Epidermal melanocyte (primary cell): ENCODE data around the gene ETS1.

ENCODE experiments used
- DNase-seq: peaks from one replicate; pipeline ENCODE4 v3.0.0; 2011; ENCODE audit warnings: low spot score; ENCODE audit not compliant: insufficient read length

ETS1 gene

GRCh38 chr11:128595775-128596174 is 8.4 kb upstream of the ETS1 start:
- no peak for DNase-seq

DNA sequence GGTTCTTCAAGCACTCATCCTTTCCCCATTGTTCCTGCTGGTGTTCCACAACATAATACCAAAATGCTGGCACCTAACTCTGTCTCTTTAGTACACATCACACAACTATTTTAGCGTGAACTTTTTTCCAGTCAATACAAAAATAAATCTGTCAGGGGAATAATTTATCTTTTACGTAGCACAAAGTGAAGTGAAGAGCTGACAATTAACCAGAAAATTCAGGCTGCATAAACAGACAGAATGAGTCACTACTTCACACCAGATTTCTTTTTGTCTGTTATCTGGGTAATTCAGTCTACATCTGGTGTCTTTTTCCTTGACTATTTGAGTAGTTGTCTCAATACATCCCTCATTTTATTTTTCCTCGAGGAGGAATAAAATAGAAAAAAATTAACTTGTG is 7.9 kb upstream of the ETS1 start:
- DNase-seq = no peak

- no peak for DNase-seq
Measured at GRCh38 chr11:128594226-128594625, 6.9 kb upstream of the ETS1 start.

GRCh38 chr11:128593281-128593680 is 5.9 kb upstream of the ETS1 start:
- no peak for DNase-seq

- no peak for DNase-seq
Measured at GRCh38 chr11:128592454-128592853, 5.1 kb upstream of the ETS1 start.

DNA sequence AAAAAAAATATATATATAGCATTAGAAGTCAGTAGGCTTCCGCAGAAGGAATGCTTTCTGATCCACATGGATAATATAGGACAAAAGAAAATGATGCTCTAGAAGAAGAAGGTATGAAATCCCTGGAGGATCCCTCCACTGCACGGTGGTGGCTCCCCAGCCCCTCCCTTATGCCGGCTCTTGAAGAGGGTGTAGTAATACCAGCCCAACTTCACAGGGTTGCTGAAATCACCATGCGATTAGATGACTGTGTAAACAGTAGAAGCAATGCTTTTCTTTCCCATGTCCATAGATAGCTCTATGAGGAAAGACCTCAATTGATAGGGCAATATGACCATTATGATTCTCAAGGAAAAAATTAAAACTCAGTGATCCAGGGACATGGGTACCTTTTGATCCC is 3.2 kb upstream of the ETS1 start:
- DNase-seq = no peak

GRCh38 chr11:128589998-128590397 is 2.6 kb upstream of the ETS1 start:
- DNase-seq = no peak

GRCh38 chr11:128588093-128588492 is 735 bp upstream of the ETS1 start:
- no peak for DNase-seq

GRCh38 chr11:128586689-128587088 is 669 bp downstream of the ETS1 start:
- no peak for DNase-seq

DNA sequence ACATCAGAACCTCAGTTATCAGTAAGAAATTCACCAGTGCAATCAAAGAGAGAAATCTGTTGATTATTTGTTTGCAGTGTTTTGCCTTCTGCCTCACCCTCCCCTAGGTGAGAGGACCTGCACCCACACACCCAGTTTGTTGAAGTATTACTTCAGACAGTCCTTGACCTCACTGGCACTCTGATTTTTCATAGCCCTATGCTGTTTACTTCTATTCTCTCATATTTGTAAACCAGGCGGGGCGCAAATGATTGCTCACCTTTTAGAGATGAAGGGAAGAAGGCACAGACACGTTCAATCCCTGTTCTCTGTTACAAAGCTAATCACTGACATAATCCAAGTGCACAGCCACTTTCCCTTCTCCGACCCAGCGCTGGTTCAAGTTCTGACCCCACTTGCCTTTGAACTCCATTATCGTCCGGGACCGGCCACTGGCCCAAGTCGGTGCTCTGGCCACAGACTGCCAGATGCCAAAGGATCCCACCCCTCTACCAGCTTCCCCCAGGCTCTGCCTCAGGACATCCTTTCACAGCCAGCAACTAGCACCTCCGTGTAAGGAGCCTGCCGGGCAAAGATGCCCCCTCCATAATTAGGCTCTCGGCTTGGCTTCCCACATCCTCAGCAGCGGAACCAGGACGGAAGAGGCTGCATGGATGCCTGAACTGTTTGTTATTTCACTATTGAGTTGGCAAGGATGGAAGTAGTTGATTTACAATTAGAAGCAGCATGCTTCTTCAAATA is 1.7 kb downstream of the ETS1 start:
- DNase-seq = no peak

- no peak for DNase-seq
Measured at GRCh38 chr11:128584253-128584652, 3.1 kb downstream of the ETS1 start.

DNA sequence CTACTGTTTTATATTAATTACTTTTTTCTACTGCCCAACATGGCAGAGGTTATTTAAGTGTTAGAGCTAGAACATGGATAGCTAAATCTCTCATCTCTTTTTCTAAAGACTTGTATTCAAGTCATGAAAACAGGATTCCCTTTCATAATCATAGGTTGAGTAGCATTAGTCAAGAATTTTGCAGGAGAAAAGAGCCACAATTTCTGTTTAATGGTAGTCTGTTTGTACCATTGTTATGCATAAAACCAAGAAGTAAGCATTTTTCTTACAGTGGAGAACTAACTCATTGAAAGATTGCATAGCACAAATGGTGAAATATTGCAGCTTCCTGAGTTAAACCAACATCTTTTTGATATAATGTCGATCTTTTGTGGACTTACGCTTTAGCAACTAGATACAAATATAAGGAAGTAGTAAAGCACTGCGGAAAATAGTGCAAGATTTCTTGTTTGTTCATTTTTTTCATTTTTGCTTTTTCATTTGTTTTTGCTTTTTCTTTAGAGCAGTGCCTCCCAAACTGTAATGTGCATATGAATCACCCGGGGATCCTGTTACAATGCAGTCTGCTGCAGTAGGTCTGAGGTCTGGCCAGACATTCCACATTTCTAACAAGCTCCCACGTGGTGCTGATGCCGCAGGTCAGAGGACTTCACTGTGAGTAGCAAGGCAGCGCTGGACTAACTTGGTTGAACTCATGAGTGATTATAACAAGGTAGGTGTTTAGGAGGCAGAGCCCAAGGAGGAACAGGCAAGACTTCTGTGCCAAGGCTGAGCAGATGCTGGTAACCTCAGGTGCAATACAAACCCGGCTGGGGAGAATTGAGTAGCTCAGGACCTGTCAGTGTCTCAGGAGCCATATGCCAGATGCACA is 4.6 kb downstream of the ETS1 start:
- DNase-seq = peak; percentile 74

DNA sequence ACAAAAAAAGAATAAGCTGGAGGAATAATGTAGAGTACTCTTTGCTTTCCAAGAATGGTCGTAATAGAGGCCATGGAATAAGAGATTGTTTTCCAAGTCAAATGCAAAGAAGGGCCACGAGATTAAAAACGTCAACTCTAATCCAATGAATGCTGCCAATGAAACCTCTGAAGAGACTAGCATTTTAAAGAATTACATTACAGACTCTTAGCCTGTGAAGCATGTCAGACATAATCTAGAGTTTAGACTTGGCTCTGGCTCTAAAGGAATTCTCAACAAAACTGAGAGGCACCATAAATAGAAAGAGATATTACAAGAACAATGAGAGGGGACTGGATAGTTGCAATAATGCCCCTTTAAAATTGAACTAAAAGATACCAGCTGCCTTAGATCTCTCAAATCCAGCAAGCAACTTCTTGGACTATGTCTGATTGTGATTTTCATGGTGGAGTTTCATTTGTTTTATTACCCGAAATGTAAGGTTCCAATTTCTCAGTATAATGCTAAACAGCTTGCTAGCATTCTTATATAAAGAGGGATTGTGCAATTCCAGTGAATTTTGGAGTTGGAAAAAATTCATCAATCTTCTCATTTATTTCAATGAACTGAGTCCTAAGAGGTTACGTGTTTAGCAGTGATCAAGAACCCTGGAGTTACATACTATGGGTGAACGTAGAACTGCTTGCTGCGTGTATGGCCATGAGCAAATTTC is 5.6 kb downstream of the ETS1 start:
- DNase-seq = no peak

- no peak for DNase-seq
Measured at GRCh38 chr11:128580612-128581011, 6.7 kb downstream of the ETS1 start.

DNA sequence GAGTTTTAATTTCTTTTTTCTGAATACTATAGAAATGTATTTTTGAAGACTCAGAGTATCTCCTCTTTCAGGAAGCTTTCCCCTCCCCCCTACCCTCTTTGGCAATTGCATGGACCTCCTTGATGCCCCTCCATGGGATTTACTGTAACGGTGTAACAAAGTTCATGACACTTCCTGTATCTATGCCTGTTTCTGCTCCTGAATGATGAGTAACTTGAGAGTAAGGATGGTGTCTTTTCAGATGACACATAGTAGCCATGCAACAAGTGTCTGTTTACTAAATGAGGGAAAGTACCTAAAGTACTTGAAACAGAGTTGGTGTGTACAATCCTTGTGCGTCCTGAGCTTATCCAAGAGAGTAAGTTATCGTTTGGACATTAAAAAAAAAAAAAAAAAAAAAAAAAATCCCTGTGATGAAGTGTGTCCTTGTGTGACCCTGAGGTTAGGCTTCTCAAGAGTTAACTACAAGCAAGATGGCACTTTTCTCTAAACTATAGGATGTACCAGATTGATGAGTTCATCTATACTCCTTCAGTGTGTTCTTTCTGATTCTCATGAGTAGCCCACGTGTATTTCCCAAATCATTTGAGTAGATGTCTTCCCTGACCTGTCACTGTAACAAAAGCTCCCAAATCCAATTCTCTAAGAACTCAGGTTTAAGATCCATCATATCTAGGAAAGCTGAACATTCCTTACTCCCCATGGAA is 7.4 kb downstream of the ETS1 start:
- no peak for DNase-seq

DNA sequence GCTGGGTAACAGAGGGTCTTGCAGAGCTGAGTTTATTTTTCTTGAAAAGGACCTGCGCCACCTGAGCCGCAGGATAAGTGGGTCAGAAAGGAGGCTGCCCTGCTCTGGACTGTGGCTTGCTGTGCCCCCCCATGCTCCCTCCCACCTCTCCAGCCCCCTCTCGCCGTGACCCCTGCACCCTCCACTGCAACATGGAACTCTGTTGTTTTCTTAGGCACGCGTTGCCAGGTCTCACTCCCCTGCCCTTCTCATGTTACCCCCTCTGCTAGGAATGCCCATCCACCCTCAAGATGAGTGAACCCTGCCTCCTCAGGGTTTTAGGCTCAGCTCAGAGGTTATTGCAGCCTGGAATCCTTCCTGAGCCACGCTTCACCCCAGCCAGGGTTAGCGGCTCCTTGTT is 10.8 kb downstream of the ETS1 start:
- DNase-seq = no peak

DNA sequence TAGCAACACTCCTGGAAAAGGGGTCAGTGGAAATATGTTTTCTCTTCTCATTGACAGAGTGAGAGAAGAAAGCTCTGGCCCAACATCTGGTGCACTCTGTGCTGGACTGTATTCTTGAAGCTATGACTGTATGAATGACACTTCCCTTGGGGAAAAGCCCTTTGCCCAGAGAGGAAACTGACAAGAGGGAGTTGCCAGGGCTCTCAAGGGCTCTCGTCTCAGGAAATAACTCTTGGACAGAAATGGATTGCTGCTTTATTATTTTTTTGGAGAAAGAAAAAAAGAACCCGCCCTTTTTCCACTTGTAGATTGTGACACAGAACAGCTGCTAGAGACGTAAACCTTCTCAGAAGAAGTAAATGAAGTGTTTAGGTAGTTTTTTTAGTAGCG is 11.4 kb downstream of the ETS1 start:
- DNase-seq = no peak

- DNase-seq = no peak
Measured at GRCh38 chr11:128575174-128575960, 12.0 kb downstream of the ETS1 start.

DNA sequence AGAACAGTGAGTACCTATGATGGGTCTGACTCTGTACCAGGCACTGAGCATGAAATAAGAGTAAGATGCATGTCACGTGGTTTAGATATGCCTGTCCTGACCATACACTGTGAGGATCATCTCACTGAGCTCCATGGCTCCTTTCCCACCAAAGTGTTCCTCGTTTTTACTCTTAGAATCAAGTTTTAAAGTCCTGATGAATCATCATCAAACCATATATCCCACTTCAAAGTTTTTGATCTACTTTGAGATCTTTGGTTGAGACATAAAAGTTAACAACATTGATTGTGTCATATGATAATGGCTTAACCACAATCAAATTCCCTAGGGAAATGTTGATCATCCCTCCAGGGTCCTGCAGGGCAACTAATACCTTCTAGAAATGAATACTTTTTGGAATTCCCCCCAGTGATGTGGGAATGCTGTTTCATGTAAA is 12.8 kb downstream of the ETS1 start:
- DNase-seq = no peak

- DNase-seq = no peak
Measured at GRCh38 chr11:128573638-128574037, 13.7 kb downstream of the ETS1 start.

- no peak for DNase-seq
Measured at GRCh38 chr11:128572965-128573364, 14.4 kb downstream of the ETS1 start.
